HG03432 (cell line): ENCODE data around the gene CXCR3.
"Not testable (repeated sequence)": the region's sequence is repeated elsewhere in the genome, so short reads cannot be mapped to it uniquely, and the experiment has no call there.

Experiments
- ATAC-seq: cut with Tn5 transposase; IDR thresholded peaks from one replicate; pipeline ENCODE4 v1.9.1; 2021; ENCODE audit warnings: mild to moderate bottlenecking, moderate library complexity; ENCODE audit not compliant: unreplicated experiment

Gene CXCR3

GRCh38 chrX:71618303-71618721, at the start of gene CXCR3:
Gene CXCR3 (minus strand): TSS chrX:71618511. CDS start chrX:71618449, 62 bp downstream.
- ATAC-seq = peak; percentile 71

DNA sequence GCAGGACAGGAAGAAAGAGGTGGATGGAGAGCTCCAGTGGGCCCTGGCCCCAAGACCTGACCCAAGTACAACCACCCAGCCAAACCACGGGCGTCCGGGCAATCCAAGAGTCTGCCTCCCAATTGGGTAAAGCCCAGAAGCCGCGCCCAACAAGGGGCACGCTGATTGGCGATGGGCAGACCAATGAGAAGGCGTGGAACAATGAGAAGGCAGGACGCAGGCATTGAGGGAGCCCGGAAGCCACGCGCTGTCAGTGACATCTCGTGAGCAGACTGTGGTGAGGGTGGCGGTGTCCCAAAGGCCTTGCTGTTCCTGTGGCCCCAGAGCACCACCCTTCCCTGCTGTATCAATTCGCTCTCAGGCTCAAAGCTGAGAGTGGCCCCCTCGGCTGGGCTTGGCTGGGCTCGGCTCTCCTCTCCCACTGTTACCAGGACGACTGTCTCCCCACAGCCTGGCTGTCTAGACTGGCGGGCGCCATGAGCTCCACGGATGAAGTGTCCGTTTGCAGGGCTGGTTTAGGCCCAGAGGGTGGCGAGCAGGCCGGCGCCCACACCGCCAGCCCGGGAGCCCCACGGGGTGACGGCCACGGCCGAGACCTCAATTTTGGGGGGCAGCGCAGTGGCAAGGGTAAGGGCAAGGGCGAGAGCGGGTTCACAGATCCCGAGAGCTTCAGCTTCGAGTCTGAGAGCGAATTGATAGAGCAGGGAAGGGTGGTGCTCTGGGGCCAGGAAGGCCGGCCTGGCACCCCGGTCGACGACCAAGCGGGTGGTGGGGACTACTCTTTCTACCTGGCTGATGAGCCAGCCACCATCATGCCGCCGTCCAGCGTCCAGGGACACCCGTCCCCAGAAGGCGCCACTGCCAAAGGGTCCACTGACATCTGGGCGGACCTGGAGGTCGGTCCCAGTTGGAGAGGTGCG, 49.3 kb upstream of the CXCR3 start, which contains the start of gene LOC101059915:
TSS of gene LOC101059915 (plus strand) at position 219 of the 920 bp plus-strand sequence.
- ATAC-seq = no peak

DNA sequence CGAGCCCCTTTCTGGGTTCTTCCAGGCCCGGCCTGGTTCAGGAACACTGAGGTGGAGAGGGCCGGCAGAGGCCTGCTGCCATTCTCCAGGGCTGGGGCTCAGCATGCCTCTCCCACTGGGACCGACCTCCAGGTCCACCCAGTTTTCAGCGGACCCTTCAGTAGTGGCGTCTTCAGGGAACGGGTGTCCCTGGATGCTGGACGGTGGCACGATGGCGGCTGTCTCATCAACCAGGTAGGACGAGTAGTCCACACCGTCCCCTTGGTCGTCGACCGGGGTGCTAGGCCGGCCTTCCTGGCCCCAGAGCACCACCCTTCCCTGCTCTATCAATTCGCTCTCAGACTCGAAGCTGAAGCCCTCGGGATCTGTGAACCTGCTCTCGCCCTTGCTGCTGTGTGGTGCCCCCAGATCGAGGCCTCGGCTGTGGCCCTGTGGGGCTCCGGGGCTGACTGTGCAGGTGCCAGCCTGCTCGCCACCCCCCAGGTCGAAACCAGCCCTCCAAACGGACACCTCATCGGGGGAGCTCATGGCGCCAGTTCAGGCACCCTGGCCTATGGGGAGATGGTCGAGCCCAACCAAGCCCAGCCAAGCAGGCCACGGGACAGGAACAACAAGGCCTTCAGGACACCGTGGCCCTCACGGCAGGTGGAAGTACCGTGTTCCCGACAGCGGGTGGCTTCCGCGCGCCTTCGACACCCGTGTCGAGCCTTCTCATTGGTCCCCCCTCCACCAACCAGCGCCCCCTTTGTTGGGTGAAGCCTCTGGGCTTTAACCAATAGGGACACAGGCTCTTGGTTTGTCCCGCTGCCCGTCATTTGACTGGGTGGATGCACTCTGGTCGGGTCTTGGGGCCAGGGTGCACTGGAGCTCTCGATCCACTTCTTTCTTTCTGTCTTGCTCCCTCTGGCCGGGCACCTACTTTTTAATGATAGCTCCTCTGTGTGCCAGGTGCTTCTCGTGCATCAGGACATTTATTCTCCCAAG, 48.2 kb upstream of the CXCR3 start:
- no peak for ATAC-seq

GRCh38 chrX:71665747-71666146, 47.4 kb upstream of the CXCR3 start:
- no peak for ATAC-seq

GRCh38 chrX:71664889-71665491, 46.7 kb upstream of the CXCR3 start:
- no peak for ATAC-seq

DNA sequence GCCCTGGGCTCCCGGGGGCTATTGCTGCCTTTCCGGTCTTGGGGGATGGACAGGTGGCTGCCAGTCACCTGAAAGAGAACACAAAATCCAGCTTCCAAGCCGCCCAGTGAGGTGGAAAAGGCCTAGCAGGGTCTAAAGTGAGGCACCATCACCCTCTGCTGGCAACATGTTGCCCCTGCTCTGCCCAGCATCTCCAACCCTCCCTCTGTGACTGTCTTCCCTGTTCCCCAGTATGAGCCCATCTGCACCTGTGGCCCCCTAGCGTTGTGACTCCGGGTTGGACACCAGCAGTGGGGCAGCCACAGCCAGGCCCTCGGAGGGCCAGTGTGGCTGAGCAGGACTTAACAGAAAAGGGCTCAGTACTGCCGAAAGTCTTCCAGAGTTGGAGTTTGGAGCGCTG, 45.9 kb upstream of the CXCR3 start:
- not testable (repeated sequence) for ATAC-seq

DNA sequence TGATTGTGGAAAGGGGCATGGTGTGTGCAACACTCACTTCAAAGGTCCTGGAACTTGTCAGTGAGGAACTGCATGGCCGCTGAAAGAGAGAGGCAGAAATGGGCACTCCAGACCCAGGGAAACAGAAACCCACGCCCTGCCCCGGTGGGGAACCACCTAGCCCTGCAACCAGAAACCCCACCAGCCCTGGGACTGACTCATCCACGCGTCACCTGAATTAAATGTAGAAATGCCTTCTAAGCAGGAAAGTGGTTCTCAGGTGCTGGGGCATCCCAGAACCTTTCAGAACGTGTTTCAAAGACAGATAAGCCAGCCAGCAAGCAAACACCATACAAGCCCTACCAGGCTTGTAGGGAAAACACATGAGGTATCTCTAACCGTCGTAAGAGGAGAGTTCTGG, 44.9 kb upstream of the CXCR3 start:
- not testable (repeated sequence) for ATAC-seq

DNA sequence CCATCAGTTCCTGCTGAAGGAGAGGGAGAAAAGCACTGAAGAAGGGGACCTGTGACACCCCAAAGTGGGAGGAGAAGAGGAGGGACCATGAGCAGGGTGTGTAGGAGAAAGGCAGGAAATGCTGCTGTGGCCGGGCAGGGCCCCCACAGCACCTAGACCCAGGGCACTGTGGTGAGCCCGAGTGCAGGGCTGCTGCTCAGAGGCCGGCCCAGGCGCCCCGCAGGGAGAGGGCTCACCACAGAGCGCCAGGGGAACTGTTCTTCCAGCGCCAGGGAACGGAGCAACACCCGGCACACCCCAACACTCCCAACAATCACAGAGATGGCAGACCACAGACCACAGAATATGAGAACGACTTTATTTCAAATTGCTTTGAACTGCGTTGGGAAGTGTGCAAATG, 44.3 kb upstream of the CXCR3 start:
- not testable (repeated sequence) for ATAC-seq

- no peak for ATAC-seq
These were observed 43.6 kb upstream of the CXCR3 start for GRCh38 chrX:71661919-71662318.

DNA sequence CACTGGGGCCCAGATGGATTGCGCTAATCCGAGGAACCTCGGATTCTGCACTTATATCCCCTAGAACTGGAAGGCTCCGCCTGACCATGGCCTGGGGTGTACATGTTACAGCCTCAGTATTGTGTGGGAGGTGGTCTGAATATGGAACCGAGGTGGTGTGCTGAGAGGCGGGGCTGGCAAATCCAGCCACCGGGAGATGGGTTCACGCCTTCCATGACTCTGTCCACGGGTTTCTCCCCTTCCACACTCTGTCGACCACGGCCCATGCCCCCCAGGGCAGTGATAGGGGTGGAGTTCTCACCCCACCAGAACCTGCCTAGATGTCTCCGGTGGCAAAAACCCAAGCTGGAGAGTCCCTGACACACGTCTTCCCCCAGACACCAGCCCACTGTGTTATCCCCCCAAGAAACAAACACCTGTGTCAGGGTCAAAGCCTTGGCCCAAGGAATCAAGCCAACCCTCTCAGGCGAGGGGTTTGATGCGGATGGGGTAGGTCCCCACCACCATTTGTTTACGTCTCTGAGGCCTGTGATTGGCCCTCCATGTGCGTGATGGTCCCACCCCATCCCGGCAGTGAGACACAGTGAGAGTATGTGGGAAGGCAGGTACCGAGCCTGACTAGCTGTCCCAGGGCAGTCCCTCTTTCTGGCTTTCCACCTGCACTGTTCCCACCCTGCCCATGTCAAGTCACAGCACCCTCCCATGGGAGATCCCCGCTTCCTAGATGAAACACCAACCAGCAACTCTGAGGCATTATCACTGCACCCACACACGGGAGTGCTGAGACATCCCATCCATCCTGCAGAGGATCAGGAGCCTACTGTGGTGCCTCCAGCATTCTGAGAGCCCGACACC, 42.5 kb upstream of the CXCR3 start:
- ATAC-seq = no peak

DNA sequence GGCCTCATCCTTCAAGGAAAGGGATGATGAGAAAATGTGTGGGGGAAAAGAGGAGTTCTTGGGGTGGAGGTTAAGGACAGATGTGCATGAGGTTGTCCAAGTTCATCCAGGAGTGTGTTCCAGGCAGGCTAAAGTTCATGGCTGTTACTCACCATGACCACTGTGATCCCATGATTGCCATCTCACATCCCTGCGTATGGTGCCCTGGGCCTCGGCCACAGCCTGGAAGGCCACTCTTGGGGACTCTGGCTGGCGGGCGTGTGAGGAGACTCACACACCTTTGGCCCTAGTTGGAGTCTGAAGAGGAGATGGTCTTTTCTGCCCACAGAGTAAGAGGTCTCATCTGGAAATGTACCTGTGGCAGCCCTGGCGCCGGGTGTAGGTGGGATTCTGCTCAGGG, 41.6 kb upstream of the CXCR3 start:
- no peak for ATAC-seq

GRCh38 chrX:71659342-71659741, 41.0 kb upstream of the CXCR3 start:
- ATAC-seq = no peak

GRCh38 chrX:71657267-71657666, 39.0 kb upstream of the CXCR3 start:
- no peak for ATAC-seq

DNA sequence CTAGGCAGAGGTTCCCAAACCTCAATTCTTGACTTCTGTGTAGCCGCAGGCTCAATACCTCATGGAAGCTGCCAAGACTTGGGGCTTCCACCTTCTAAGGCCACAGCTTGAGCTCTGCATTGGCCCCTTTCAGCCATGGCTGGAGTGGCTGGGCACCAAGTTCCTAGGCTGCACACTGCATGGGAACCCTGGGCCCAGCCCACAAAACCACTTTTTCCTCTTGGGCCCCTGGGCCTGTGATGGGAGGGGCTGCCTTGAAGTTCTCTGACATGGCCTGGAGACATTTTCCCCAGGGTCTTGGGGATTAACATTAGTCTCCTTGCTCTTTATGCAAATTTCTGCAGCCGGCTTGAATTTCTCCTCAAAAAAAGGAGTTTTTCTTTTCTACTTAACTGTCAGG, 35.0 kb upstream of the CXCR3 start:
- no peak for ATAC-seq

- no peak for ATAC-seq
These were observed 34.1 kb upstream of the CXCR3 start for GRCh38 chrX:71652405-71652804.

GRCh38 chrX:71650333-71650969, 32.1 kb upstream of the CXCR3 start:
- ATAC-seq = peak; percentile 82

GRCh38 chrX:71644406-71644805, 26.1 kb upstream of the CXCR3 start:
- not testable (repeated sequence) for ATAC-seq

GRCh38 chrX:71640002-71640401, 21.7 kb upstream of the CXCR3 start:
- ATAC-seq = no peak

GRCh38 chrX:71638409-71638808, 20.1 kb upstream of the CXCR3 start:
- ATAC-seq = no peak

DNA sequence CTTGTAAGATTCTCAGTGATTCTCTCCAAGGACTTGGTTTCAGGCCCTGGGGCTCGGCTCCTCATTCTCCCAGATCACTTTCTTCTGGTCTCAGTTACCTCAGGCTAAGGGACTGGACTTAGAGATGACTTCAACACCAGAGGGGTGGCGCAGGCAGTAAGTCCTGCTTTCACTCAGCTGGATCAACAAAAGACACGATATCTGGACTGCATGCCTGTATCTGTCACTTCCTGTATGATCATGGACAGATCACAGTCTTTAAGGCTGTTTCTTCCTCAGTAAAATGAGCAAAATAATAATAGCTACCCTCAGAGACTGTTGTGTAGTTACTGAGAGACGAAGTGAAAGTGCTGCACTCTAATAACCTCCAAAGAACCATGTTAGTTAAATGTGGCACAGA, 19.5 kb upstream of the CXCR3 start:
- ATAC-seq = no peak
